Mesothelial cell of epicardium (in vitro differentiated cells): Measurements from ENCODE around the gene CFAP45. TPM values are rescaled to one million over a fixed set of nuclear protein-coding genes. Genes with fewer than 3 reads are reported as not detected.
"Not testable (repeated sequence)": the region's sequence is repeated elsewhere in the genome, so short reads cannot be mapped to it uniquely, and the experiment has no call there.

Source experiments
- DNase-seq, 2 experiments: peaks; one replicate each; pipeline ENCODE4 v3.0.0; 2021; ENCODE audit warnings: low spot score in 2 of 2; ENCODE audit not compliant: unreplicated experiment in 2 of 2
- H3K27ac Mint-ChIP-seq: 2 replicates; pipeline ENCODE4 v1.8.0; 2021; ENCODE audit warnings: mixed read lengths
- H3K27me3 Mint-ChIP-seq: 2 replicates; pipeline ENCODE4 v1.8.0; 2021; ENCODE audit warnings: low read depth, mixed read lengths
- H3K36me3 Mint-ChIP-seq: 2 replicates; pipeline ENCODE4 v1.8.0; 2021; ENCODE audit warnings: mixed read lengths
- H3K4me1 Mint-ChIP-seq: 2 replicates; pipeline ENCODE4 v1.8.0; 2021; ENCODE audit warnings: mixed read lengths
- H3K4me3 Mint-ChIP-seq: 2 replicates; pipeline ENCODE4 v1.8.0; 2021; ENCODE audit warnings: mild to moderate bottlenecking, moderate library complexity, mixed read lengths
- H3K9me3 Mint-ChIP-seq: 2 replicates; pipeline ENCODE4 v1.8.0; 2021; ENCODE audit warnings: mixed read lengths
- total RNA-seq: library from RNA; stranded (reverse); gene quantifications from 3 replicates; pipeline ENCODE4 v1.2.1, GENCODE V29; 2021
- TF ChIP-seq, protein P1 (sequence below): fragments of 200-600 bp; sonication (generic); IDR thresholded peaks from one replicate; pipeline ENCODE4 v1.5.0; 2021; ENCODE audit warnings: antibody characterized with exemption; ENCODE audit not compliant: unreplicated experiment

CFAP45 gene
- total RNA-seq, 1 donor from 2014 or later: 0.20 TPM

DNA sequence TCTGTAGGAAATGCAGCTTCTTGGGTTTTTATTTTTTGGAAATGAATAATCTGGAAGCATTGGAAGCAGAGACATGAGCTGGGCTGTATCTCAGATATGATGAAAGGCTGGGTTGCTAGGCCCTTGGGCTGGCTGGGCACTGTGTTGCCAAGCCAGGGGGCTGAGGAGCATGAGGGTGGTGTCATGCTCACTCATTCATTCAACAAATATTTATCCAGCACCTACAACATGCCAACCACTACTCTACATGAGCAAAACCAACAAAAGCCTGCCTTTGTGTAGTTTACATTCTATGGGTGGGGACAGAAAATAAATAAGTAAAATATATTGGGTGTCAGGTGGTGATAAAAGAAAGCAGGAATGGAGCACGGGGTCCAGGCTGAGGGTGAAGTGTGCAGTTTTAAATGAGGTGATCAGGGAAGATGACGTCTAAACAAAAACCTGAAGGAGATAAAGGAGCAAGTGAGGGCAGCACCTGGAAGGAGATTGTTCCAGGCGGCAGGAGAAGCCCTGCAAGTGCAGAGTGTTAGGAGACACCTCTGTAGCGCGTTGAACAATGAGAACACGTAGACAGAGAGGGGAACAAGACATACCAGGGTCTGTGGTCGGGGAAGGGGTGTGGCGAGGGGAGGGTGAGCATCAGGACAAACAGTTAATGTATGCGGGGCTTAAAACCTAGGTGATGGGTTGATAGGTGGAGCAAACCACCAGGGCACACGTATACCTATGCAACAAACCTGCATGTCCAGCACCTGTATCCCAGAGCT lies 14.5 kb upstream of the CFAP45 start:
- Mint-ChIP-seq H3K4me1 (peaks cover 57% of the 10 kb centered on the region), H3K36me3 (peaks cover 11% of the 10 kb centered on the region), H3K4me3 (no peak overlapping the region), H3K9me3 (no peaks in the 10 kb centered on the region), H3K27ac (no peak overlapping the region), H3K27me3 (no peaks in the 10 kb centered on the region)
- TF ChIP-seq, protein P1, sequence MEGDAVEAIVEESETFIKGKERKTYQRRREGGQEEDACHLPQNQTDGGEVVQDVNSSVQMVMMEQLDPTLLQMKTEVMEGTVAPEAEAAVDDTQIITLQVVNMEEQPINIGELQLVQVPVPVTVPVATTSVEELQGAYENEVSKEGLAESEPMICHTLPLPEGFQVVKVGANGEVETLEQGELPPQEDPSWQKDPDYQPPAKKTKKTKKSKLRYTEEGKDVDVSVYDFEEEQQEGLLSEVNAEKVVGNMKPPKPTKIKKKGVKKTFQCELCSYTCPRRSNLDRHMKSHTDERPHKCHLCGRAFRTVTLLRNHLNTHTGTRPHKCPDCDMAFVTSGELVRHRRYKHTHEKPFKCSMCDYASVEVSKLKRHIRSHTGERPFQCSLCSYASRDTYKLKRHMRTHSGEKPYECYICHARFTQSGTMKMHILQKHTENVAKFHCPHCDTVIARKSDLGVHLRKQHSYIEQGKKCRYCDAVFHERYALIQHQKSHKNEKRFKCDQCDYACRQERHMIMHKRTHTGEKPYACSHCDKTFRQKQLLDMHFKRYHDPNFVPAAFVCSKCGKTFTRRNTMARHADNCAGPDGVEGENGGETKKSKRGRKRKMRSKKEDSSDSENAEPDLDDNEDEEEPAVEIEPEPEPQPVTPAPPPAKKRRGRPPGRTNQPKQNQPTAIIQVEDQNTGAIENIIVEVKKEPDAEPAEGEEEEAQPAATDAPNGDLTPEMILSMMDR: no peak
- DNase-seq: no peak

DNA sequence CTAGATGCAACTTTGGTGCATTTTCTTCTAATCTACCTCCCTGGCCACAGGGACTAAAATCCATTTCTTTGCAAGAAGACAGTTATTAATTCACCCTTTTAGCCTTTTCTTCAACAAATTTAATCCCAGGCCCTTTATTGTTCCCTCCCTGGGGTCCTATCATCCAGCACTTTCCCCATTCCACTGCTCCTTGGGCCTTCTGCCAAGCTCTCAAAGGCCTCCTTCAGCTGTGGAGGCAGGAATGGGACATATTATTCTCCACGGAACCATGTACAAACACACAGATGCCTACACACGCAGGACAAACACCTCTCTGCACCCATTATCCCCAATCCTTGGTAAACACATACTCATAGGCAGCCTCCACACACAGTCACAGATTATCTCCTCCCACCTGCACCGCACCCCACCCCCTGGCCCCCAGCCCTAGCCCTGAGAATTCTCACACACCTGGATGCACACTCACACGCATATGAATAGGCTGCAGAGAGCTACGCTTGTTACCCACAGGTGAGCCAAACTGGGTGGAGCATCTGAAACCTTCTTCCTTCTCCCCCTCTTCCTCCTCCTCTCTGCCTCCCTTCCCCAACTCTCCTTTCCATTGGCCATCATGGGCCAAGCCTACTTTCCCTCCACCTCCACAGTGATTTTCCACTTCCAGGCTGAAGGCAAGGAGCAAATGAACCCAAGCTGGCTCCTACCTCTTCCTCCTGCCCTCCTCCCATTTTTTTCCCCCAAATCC lies 13.7 kb upstream of the CFAP45 start:
- peaks cover 63% of the 10 kb centered on the region for H3K4me1 Mint-ChIP-seq
- H3K27me3 Mint-ChIP-seq: no peaks in the 10 kb centered on the region
- no peaks in the 10 kb centered on the region for H3K9me3 Mint-ChIP-seq
- H3K36me3 Mint-ChIP-seq: peaks cover 9% of the 10 kb centered on the region
- TF ChIP-seq, protein P1: no peak
- peak overlapping the region; percentile 63 for H3K27ac Mint-ChIP-seq
- DNase-seq: no peak
- H3K4me3 Mint-ChIP-seq: no peak overlapping the region

DNA sequence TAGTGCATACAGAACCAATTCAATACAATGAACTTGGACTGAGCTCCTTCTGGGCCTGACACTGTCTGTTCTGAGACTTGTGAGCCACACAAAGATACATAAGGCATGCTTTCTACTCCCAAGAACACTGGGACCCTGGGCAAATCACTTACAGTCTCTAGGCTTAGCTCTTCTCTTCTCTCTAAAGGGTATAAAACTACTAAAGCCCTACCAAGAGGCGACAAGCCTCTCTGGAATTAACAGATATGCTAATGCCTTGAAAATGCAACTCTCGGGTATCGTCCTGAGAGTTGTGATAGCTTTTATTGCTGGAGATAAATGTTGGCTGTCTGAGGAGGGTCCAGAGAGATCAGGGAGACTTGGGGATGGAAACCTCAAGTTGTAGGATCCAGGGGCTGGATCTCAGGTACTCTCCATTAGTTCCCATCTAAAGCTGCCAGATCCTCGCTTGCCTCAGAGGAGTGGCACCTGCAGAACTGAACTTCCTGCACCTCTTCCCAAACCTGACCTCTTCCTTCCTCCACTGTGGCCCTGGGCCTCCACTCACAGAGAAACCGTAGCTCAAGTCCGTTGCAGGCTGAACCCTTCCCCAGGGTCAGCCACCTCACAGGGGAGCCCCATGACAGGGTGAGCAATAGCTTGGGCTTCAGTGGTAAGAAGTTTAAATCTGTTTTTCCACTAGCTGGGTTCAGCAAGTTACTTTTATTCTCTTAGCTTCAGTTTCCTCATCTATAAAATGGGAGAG lies 11.5 kb upstream of the CFAP45 start:
- Mint-ChIP-seq H3K9me3 (peaks cover 3% of the 10 kb centered on the region), H3K4me1 (peaks cover 71% of the 10 kb centered on the region), H3K4me3 (no peak overlapping the region), H3K27me3 (no peaks in the 10 kb centered on the region), H3K36me3 (no peaks in the 10 kb centered on the region), H3K27ac (no peak overlapping the region)
- TF ChIP-seq, protein P1: no peak
- DNase-seq: no peak

DNA sequence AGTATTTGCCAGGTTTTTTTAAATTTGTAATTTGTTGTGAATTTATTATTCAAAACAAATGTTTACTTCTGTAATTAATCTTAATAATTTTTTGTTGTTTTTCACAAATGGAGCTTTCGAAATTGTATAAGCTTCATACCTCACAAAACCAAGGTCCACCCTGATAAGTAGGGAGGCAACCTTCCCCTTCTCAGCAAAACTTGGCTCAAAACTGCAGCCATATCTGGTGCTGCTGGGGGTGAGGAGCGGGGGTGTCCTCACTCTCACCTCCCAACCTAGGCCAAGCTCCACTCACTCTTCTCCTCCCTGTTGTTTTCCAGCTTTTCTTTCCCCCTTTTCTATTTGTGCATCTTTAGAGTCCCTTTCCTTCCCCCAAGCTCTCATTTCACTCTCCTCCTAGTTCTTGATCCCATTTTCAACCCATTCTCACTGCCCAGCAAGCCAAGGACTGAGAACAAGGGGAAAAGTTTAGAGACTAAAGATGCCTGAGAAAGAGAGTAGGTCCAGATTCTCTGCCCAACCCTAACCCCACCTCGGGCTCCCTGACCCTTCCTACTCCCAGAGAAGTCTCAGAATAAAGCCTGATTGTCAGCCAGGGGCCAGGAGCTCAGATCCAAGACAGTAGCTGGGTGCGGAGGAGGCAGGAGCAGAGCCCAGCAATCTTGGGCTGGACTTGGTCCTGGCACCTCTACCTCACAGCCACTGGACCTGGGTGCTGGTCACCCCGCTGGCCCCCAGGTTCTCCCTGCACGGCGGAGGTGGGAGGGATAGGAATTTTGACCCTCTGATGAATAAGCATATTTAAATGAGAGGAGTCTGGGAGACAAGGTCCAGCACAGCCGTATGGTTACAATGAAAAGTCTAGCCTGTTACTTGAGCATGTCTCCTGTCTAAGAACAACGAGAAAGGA lies 8.3 kb upstream of the CFAP45 start:
- DNase-seq: no peak
- Mint-ChIP-seq H3K27me3 (no peaks in the 10 kb centered on the region), H3K9me3 (peaks cover 9% of the 10 kb centered on the region), H3K4me1 (peaks cover 44% of the 10 kb centered on the region), H3K4me3 (no peak overlapping the region), H3K27ac (no peak overlapping the region), H3K36me3 (peaks cover 2% of the 10 kb centered on the region)
- TF ChIP-seq, protein P1: no peak

DNA sequence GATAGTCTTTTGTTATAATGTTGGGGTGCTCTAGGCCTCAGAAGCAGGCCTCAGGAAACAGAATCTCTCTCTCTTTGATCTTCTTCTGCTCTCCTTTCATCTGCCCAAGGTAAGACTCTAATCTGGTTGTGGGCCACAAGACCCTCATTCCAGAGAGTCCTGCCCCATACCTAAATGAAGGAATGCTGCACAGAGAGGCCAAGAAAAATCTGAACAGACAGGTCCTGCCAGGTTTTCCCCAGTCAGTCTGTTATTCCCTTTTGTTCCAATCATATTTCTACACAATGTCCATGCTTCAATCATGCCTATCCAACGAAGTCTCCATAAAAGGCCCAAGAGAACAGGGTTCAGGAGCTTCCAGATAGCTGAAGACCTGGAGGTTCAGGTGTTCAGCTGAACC lies 7.0 kb upstream of the CFAP45 start:
- Mint-ChIP-seq H3K36me3 (peaks cover 2% of the 10 kb centered on the region), H3K4me3 (no peak overlapping the region), H3K9me3 (peaks cover 11% of the 10 kb centered on the region), H3K27me3 (no peaks in the 10 kb centered on the region), H3K4me1 (peaks cover 37% of the 10 kb centered on the region), H3K27ac (no peak overlapping the region)
- no peak for DNase-seq
- TF ChIP-seq, protein P1: no peak

DNA sequence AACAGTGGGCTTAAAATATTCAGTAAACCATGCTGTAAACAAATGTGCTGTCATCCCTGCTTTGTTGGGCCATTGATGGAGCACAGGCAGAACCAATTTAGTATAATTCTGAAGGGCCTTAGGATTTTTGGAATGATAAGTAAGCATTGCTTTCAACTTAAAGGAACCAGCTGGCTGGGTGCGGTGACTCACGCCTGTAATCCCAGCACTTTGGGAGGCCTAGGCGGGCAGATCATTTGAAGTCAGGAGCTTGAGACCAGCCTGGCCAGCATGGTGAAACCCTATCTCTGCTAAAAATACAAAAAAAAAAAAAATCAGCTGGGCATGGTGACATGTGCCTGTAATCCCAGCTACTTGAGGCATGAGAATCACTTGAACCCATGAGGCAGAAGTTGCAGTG lies 4.1 kb upstream of the CFAP45 start:
- H3K9me3 Mint-ChIP-seq: peaks cover 11% of the 10 kb centered on the region
- H3K27me3 Mint-ChIP-seq, H3K27ac Mint-ChIP-seq, H3K4me3 Mint-ChIP-seq, H3K36me3 Mint-ChIP-seq, DNase-seq: not testable (repeated sequence)
- H3K4me1 Mint-ChIP-seq: peaks cover 33% of the 10 kb centered on the region
